GM21825 (cell line): ENCODE data around the gene TMEM243.
"Not testable (repeated sequence)": the region's sequence is repeated elsewhere in the genome, so short reads cannot be mapped to it uniquely, and the experiment has no call there.

Source experiments
- ATAC-seq: cut with Tn5 transposase; IDR thresholded peaks from one replicate; pipeline ENCODE4 v1.9.1; 2021; ENCODE audit warnings: mild to moderate bottlenecking, moderate library complexity; ENCODE audit not compliant: unreplicated experiment

The TMEM243 gene

GRCh38 chr7:87213252-87213651 lies 6.3 kb downstream of the TMEM243 start:
- no peak for ATAC-seq

GRCh38 chr7:87212498-87212897 lies 7.0 kb downstream of the TMEM243 start:
- no peak for ATAC-seq

GRCh38 chr7:87210506-87210905 lies 9.0 kb downstream of the TMEM243 start:
- ATAC-seq, result no peak

- no peak for ATAC-seq
Measured at GRCh38 chr7:87209295-87209924, 10.1 kb downstream of the TMEM243 start.

GRCh38 chr7:87206361-87206760 lies 13.2 kb downstream of the TMEM243 start:
- ATAC-seq, result no peak

GRCh38 chr7:87205701-87206100 lies 13.8 kb downstream of the TMEM243 start:
- ATAC-seq, result not testable (repeated sequence)

GRCh38 chr7:87204933-87205332 lies 14.6 kb downstream of the TMEM243 start:
- no peak for ATAC-seq

GRCh38 chr7:87203929-87204328 lies 15.6 kb downstream of the TMEM243 start:
- not testable (repeated sequence) for ATAC-seq

- ATAC-seq, result no peak
Measured at GRCh38 chr7:87202705-87203104, 16.8 kb downstream of the TMEM243 start.

GRCh38 chr7:87202208-87202607 lies 17.3 kb downstream of the TMEM243 start:
- ATAC-seq, result no peak

GRCh38 chr7:87199700-87200450 lies 19.7 kb downstream of the TMEM243 start:
- no peak for ATAC-seq

GRCh38 chr7:87199241-87199640 lies 20.3 kb downstream of the TMEM243 start:
- no peak for ATAC-seq

GRCh38 chr7:87193912-87194311 lies 25.6 kb downstream of the TMEM243 start:
- no peak for ATAC-seq

- no peak for ATAC-seq
Measured at GRCh38 chr7:87192784-87193487, 26.6 kb downstream of the TMEM243 start.

- ATAC-seq, result no peak
Measured at GRCh38 chr7:87190783-87191182, 28.7 kb downstream of the TMEM243 start.

GRCh38 chr7:87188930-87189329 lies 30.6 kb downstream of the TMEM243 start:
- ATAC-seq, result no peak

GRCh38 chr7:87187120-87187519 lies 32.4 kb downstream of the TMEM243 start:
- no peak for ATAC-seq

GRCh38 chr7:87179180-87179579 lies 40.4 kb downstream of the TMEM243 start:
- no peak for ATAC-seq

- ATAC-seq, result no peak
Measured at GRCh38 chr7:87178320-87178719, 41.2 kb downstream of the TMEM243 start.

GRCh38 chr7:87173471-87173870 lies 46.1 kb downstream of the TMEM243 start:
- ATAC-seq, result no peak

- ATAC-seq, result no peak
Measured at GRCh38 chr7:87171282-87171934, 48.1 kb downstream of the TMEM243 start.
